ENCODE results near the gene BCS1L. TPM values are rescaled to one million over a fixed set of nuclear protein-coding genes. Genes with fewer than 3 reads are reported as not detected.
A peak's percentile ranks its signal among the peaks of the same experiment; 100 is the strongest.

Gene BCS1L
- polyA plus RNA-seq (2011; rRNA removed): 34.1 and 49.0 TPM in 2 replicates
- 21.9 and 23.1 TPM in 2 replicates for polyA minus RNA-seq (2011; rRNA and poly(A)+ RNA removed)

- POLR2A ChIA-PET: interaction anchor here (0.6 to 0.9 kb wide), 4 partner anchors 28 to 188 kb away, joined by 3 to 6 read pairs (median 5); no protein-coding TSS in a partner anchor
- H3K36me3 ChIP-seq (ENCODE audit: control insufficient read depth, insufficient read depth, low read length): peaks cover 25% of the 10 kb centered on the region
- TF ChIP-seq CTCF (IDR thresholded peaks at IDR 0.05; ENCODE audit: insufficient read depth, low read depth, low read length): no peak
- DNase-seq (ENCODE audit: low read depth): peak; percentile 45
- peak within 1 kb of the TSS; percentile 89 for H3K4me3 ChIP-seq (ENCODE audit: low read depth, low read length)
- H3K27me3 ChIP-seq (ENCODE audit: control insufficient read depth, insufficient read depth, low read length): no peaks in the 10 kb centered on the region
- CTCF ChIA-PET: interaction anchor here (0.9 to 3.4 kb wide), 16 partner anchors 10 to 257 kb away, joined by 3 to 33 read pairs (median 4); partner anchors contain the start of genes PLCD4, RNF25, STK36 and TTLL4
These were observed at the start of gene BCS1L, which contains the start of gene ZNF142 for GRCh38 chr2:218659258-218659987. TSS of gene BCS1L (plus strand) at chr2:218659683. CDS start at chr2:218660988, 1,305 bp downstream. TSS of gene ZNF142 (minus strand) at chr2:218659623. CDS start at chr2:218656429, 3,194 bp downstream.

GRCh38 chr2:218615868-218616315 is 43.6 kb upstream of the BCS1L start:
- CTCF ChIA-PET: interaction anchor here (0.7 to 1.8 kb wide), 4 partner anchors 8 to 33 kb away, joined by 3 to 4 read pairs (median 3); partner anchors contain the start of gene PLCD4
- H3K36me3 ChIP-seq (ENCODE audit: control insufficient read depth, insufficient read depth, low read length): no peaks in the 10 kb centered on the region
- DNase-seq (ENCODE audit: low read depth): no peak
- no peak for TF ChIP-seq CTCF (IDR thresholded peaks at IDR 0.05; ENCODE audit: insufficient read depth, low read depth, low read length)
- H3K27me3 ChIP-seq (ENCODE audit: control insufficient read depth, insufficient read depth, low read length): no peaks in the 10 kb centered on the region
- no peak overlapping the region for H3K4me3 ChIP-seq (ENCODE audit: low read depth, low read length)
- POLR2A ChIA-PET: no interaction called here

GRCh38 chr2:218618102-218618860 is 41.2 kb upstream of the BCS1L start:
- no peak for TF ChIP-seq CTCF (IDR thresholded peaks at IDR 0.05; ENCODE audit: insufficient read depth, low read depth, low read length)
- POLR2A ChIA-PET: no interaction called here
- CTCF ChIA-PET: interaction anchor here (0.7 to 1.4 kb wide), 2 partner anchors 10 to 18 kb away, joined by 3 to 4 read pairs; no protein-coding TSS in a partner anchor
- H3K4me3 ChIP-seq (ENCODE audit: low read depth, low read length): no peak overlapping the region
- DNase-seq (ENCODE audit: low read depth): no peak
- H3K27me3 ChIP-seq (ENCODE audit: control insufficient read depth, insufficient read depth, low read length): no peaks in the 10 kb centered on the region
- no peaks in the 10 kb centered on the region for H3K36me3 ChIP-seq (ENCODE audit: control insufficient read depth, insufficient read depth, low read length)

GRCh38 chr2:218621007-218621406 is 38.5 kb upstream of the BCS1L start:
- no peak for TF ChIP-seq CTCF (IDR thresholded peaks at IDR 0.05; ENCODE audit: insufficient read depth, low read depth, low read length)
- ChIA-PET CTCF (interaction anchor here (1.0 to 1.4 kb wide), 2 partner anchors 10 to 13 kb away, joined by 4 read pairs; partner anchors contain the start of gene PLCD4), POLR2A (no interaction called here)
- no peak overlapping the region for H3K4me3 ChIP-seq (ENCODE audit: low read depth, low read length)
- no peaks in the 10 kb centered on the region for H3K27me3 ChIP-seq (ENCODE audit: control insufficient read depth, insufficient read depth, low read length)
- no peak for DNase-seq (ENCODE audit: low read depth)
- H3K36me3 ChIP-seq (ENCODE audit: control insufficient read depth, insufficient read depth, low read length): no peaks in the 10 kb centered on the region
